Glutamatergic neuron (in vitro differentiated cells): ENCODE data around the gene CNTN1. TPM values are rescaled to one million over a fixed set of nuclear protein-coding genes. Genes with fewer than 3 reads are reported as not detected.

Source experiments
- DNase-seq: peaks from one replicate; pipeline ENCODE4 v3.0.0; 2022
- H3K27ac Mint-ChIP-seq: one replicate; pipeline ENCODE4 v1.8.0; 2020; ENCODE audit warnings: mild to moderate bottlenecking, mixed read lengths, inconsistent platforms; ENCODE audit not compliant: unreplicated experiment
- H3K27me3 Mint-ChIP-seq: one replicate; pipeline ENCODE4 v1.8.0; 2020; ENCODE audit warnings: mild to moderate bottlenecking, moderate library complexity, mixed read lengths, inconsistent platforms; ENCODE audit not compliant: unreplicated experiment
- H3K36me3 Mint-ChIP-seq: one replicate; pipeline ENCODE4 v1.8.0; 2020; ENCODE audit warnings: mild to moderate bottlenecking, mixed read lengths, inconsistent platforms; ENCODE audit not compliant: unreplicated experiment
- H3K4me1 Mint-ChIP-seq: one replicate; pipeline ENCODE4 v1.8.0; 2020; ENCODE audit warnings: mild to moderate bottlenecking, low read depth, mixed read lengths, inconsistent platforms; ENCODE audit not compliant: unreplicated experiment
- H3K4me3 Mint-ChIP-seq: one replicate; pipeline ENCODE4 v1.8.0; 2020; ENCODE audit warnings: mild to moderate bottlenecking, mixed read lengths, inconsistent platforms; ENCODE audit not compliant: unreplicated experiment
- H3K9me3 Mint-ChIP-seq: one replicate; pipeline ENCODE4 v1.8.0; 2020; ENCODE audit warnings: mild to moderate bottlenecking, moderate library complexity, mixed read lengths, inconsistent platforms; ENCODE audit not compliant: unreplicated experiment
- CTCF ChIP-seq: fragments of 200-600 bp; sonication (generic); IDR thresholded peaks from one replicate; pipeline ENCODE4 v1.5.0; 2021; ENCODE audit not compliant: partially characterized antibody, unreplicated experiment
- total RNA-seq: library from RNA; stranded (reverse); fragmentation: NEBNext Ultra II Directional; extraction: Animal tissue kit (Norgen Biotek cat#: 25700); gene quantifications from one replicate; pipeline ENCODE4 v1.2.1, GENCODE V29; 2021; ENCODE audit not compliant: unreplicated experiment

Gene CNTN1
- total RNA-seq, 1 donor from 2014 or later: 81.4 TPM

DNA sequence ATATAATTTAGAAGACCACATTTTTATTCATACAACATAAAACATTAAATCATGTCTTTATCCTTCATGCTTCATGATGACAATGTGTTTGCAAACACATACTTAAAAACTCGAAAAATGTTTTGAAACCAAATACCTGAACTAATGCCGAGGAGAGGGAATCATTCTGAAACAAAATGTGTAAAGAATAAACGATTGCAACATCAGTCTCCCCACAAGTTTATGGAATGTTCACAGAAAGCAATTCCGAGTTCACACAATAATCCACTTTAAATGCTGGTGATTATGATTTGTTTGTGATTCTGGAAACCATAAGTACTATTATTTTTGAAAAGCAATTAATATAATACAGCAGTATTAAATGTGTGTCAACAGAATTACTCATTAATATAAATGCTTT lies 411.4 kb downstream of the CNTN1 start:
- Mint-ChIP-seq H3K27ac (no peak overlapping the region), H3K27me3 (peaks cover 3% of the 10 kb centered on the region), H3K9me3 (no peaks in the 10 kb centered on the region), H3K4me3 (no peak overlapping the region), H3K4me1 (no peaks in the 10 kb centered on the region), H3K36me3 (no peaks in the 10 kb centered on the region)
- DNase-seq: no peak
- TF ChIP-seq CTCF: no peak

- Mint-ChIP-seq H3K4me3 (no peak overlapping the region), H3K9me3 (no peaks in the 10 kb centered on the region), H3K36me3 (no peaks in the 10 kb centered on the region), H3K27ac (no peak overlapping the region), H3K27me3 (peaks cover 3% of the 10 kb centered on the region), H3K4me1 (no peaks in the 10 kb centered on the region)
- DNase-seq: no peak
- TF ChIP-seq CTCF: no peak
Measured at GRCh38 chr12:41106315-41106714, 414.1 kb downstream of the CNTN1 start.

GRCh38 chr12:41108032-41108431 lies 415.8 kb downstream of the CNTN1 start:
- DNase-seq: no peak
- no peaks in the 10 kb centered on the region for H3K36me3 Mint-ChIP-seq
- no peak overlapping the region for H3K4me3 Mint-ChIP-seq
- H3K27me3 Mint-ChIP-seq: peaks cover 3% of the 10 kb centered on the region
- H3K27ac Mint-ChIP-seq: no peak overlapping the region
- TF ChIP-seq CTCF: no peak
- H3K9me3 Mint-ChIP-seq: no peaks in the 10 kb centered on the region
- no peaks in the 10 kb centered on the region for H3K4me1 Mint-ChIP-seq

- Mint-ChIP-seq H3K27me3 (no peaks in the 10 kb centered on the region), H3K4me3 (no peak overlapping the region), H3K4me1 (no peaks in the 10 kb centered on the region), H3K36me3 (no peaks in the 10 kb centered on the region), H3K27ac (no peak overlapping the region), H3K9me3 (no peaks in the 10 kb centered on the region)
- no peak for DNase-seq
- TF ChIP-seq CTCF: no peak
Measured at GRCh38 chr12:41112903-41113302, 420.7 kb downstream of the CNTN1 start.

- Mint-ChIP-seq H3K4me3 (no peak overlapping the region), H3K4me1 (no peaks in the 10 kb centered on the region), H3K36me3 (no peaks in the 10 kb centered on the region), H3K27ac (no peak overlapping the region), H3K27me3 (no peaks in the 10 kb centered on the region), H3K9me3 (no peaks in the 10 kb centered on the region)
- no peak for TF ChIP-seq CTCF
- DNase-seq: no peak
Measured at GRCh38 chr12:41120211-41120610, 428.0 kb downstream of the CNTN1 start.
